ENCODE data around the gene CELSR2.

CELSR2 gene

DNA sequence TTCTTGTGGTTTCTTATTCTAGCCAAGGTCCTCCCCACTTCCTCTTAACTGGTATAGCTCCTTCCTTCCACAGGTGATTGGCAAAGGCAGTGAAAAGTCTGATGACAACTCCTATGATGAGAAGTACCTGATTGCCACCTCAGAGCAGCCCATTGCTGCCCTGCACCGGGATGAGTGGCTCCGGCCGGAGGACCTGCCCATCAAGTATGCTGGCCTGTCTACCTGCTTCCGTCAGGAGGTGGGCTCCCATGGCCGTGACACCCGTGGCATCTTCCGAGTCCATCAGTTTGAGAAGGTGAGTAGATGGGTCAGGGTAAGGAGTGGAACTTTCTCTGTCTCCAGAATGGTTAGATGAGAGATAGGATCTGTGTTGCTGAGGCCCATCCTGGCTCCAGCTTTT is 14.2 kb upstream of the CELSR2 start:
- DNase-seq = no peak

DNA sequence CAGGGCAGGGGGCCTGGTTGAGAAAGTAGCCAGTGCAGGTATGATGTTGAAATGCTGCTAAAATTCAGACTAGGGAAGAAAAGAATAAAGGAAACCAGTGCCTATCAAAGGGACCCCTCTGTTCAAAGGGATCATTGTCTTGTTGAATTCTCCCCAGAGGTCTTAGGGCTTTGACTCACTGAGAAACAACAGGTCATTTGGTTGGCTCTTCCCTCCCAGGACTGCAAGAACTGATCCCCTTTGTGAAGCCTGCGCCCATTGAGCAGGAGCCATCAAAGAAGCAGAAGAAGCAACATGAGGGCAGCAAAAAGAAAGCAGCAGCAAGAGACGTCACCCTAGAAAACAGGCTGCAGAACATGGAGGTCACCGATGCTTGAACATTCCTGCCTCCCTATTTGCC is 11.8 kb upstream of the CELSR2 start:
- no peak for DNase-seq

DNA sequence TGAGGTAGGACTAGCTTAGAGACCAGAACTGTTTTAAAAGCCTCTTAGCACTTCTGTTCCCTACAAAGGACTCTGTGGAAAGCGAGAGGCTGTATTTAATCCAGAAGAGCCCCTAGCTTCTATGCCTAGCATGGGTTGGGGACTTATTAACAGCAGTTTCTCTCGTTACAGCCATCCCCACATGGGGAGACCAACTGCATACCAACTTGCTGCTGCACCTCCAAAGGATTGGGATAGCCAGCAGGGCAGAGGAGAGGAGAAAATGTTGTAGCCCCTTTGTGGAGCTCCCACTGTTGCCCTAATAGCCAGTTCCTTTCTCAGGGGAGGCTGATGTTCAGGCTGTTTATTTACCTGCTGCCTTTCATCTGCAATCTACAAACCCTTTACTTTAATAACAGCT is 11.0 kb upstream of the CELSR2 start:
- no peak for DNase-seq

DNA sequence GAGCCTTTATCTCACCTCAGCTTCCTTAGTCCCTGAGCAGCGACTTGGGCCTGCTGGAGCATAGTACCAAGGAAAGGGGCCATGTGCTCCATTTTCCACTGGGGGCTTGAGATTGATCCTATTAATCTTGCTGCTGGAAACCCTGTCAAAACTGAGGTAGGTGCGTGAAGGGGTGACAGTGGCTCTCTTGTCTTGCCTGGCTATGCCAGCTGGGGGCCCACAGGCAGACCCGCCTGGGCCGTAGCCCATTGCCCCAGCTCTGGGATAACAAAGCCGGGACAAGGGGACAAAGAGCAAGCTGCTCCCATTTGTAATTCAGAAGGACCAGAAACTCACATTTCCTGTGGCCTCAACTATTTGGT is 10.3 kb upstream of the CELSR2 start:
- DNase-seq = no peak

DNA sequence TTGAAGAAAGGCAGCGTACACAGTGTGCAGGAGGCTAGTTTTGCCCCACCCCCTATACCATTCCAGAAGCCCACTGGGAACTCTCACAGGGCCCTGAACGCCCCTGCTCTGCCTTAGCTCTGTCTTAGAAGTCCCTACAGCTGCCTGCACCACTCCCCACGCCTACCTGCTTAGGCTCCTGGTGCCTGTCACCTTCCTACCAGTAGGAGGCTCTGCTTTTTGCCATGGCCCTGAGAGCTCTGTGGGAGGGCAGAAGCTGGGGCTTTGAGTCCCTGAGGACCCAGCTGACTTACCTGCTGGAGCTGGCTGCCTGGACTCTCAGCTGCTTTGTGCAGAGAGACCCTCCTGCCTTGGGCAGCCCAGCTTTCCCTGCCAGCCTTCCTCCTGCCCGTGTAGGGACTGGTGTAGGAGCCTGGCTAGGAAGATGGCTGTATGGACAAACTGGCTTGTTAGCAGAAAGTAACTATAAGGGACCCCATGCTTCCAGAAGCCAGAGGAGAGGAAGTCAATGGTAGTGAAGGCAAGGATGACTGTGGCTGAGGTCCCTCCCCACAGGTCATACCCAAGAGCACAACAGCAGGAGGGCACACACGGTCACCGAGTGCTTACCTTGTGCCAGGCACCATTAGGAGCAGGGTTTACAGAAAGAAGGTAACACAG is 9.8 kb upstream of the CELSR2 start:
- DNase-seq = no peak

DNA sequence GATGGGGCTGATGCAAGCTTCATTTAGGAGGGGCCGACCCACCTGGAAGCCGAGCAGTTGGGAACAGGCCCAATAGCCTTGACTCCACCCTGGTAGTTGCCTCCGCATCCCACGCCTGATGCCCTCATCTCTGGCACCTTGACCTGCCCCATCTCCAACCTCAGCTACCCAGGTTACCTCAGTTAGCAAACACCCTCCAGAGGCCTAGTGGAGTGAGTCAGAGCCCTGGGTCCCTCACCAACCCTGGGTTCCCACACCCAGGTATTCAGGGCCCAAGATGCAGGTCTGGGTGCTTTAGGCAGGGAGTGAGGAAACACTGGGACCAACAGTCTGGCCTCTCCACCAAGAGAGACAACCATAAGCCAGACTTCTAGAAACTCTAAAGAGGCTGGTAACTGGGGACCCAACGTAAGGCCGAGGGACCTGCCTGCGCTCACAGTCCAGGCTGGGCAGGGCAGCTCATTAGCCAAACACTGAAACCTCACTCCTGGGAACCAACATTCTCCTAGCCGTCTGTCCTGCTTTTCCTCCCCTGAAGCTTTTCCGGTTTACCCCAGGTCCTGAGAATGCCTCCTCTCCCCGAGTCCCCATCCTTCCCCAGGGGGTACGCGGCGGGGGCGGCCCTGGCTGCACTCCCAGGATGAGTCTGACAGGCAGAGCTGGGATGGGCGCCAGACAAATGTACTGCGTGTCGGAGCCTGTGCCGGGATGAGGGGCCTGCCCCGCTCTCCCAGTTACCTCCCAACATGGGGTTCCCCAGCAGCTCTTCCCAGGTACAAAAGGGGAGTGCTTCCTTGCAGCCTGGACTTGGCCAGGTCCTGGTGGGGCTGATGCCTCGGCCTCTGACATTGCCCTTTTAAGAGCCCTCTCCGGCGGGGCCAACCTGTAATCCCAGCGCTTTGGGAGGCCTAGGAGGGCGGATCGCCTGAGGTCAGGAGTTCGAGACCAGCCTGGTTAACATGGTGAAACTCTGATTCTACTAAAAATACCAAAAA is 8.9 kb upstream of the CELSR2 start:
- DNase-seq = peak; percentile 70

DNA sequence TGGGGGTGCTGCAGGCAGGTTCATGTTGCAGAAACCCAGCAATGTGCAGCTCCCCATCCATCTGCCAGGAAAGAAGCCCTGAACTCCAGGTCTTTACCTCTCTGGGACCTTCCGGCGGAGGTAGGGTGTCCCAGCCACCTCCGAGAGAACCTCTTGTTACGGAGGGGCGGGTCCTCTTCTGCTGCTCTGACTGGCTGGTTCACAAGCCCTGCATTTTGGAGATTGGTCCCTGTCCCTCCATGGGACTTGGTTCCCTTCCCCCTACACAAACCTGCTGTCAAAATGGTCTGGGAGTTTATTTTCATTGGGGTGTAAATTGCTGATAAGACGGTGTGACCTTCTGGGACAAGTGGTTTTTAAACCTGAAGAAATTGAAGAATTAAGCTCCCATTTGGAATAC is 8.0 kb upstream of the CELSR2 start:
- DNase-seq = no peak

DNA sequence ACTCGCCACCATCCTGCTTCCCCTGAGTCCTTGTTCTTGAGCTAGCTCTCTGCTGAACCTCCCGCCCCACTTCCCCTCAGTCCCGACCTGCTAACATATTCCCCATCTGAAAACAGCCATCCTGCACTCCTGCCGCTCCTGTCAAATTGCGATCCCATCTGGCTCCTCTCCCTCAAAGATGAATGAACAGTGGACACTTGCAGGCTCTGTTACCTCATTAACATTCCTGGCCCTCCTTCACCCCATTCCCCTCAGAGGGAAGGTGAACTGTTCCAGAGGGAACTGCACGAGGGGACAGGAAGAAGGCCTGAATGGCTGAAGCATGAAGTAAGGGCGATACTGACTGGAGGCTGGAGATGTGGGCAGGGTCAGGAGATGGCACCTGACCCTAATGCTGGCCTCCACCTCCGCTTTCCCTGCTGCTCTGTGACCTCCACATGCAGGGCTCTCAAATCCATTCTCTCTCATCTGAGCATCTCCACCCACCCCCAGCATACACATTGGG is 7.4 kb upstream of the CELSR2 start:
- no peak for DNase-seq

DNA sequence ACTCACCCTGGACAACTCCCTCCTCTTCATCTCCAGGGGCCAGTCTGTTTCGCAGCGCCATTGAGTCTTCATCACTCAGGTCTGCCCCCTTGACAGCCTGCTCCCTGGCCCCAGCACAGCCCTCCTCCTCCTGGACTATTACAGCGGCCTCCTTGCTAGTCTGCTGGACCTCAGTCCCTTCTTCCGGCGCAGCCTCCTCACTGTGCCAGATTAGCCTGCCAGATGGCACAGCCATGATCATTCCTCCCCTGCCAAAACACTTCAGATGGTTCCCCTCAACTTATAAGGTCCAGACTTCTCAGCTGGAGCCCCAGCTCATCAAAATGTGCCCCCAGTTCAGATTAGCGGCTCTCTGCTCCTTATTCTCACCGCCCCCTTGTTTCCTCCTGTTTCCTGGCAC is 7.0 kb upstream of the CELSR2 start:
- DNase-seq = peak; percentile 77

DNA sequence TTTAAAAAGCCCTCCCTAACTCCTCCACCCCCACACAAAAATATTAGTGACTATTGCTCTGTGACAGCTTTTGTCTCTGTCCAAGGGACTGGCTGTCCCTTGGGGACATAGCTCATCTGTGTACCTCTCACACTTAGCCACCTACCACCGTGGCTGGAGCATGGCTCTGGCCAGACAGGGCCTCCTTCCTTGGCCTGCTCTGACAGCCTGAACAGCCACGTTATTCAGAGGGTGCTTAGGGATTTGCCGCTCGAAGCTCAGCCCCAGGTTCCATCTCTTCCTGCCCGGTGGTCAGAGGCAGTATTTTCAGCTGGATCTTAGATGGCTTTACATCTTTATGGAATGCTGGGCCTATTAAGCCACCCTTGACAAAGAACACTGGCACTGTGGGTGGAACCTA is 6.1 kb upstream of the CELSR2 start:
- DNase-seq = no peak

DNA sequence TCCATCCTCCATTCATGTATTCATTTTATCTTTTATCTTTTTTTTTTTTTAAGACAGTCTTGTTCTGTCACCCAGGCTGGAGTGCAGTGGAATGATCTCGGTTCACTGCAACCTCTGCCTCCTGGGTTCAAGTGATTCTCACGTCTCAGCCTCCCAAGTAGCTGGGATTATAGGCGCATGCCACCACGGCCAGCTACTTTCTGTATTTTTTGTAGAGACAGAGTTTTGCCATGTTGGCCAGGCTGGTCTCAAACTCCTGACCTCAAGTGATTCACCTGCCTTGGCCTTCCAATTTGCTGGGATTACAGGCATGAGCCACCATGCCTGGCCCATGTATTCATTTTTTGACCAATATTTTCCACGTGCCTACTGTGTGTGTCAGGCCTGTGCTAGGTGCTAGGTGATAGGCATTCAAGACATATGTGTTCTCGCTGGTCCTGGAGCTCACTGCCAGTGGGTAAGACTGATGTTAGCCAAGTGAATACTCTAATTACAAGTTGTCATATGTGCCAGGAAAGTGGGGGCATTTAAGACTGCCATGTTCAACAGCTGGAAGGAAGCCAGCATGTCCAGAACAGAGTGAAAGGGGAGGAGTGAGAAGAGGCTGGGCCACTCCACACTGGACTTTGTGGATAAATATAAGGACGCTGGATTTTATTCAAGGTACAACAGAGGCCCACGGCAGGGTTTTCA is 5.3 kb upstream of the CELSR2 start:
- peak; percentile 71 for DNase-seq

DNA sequence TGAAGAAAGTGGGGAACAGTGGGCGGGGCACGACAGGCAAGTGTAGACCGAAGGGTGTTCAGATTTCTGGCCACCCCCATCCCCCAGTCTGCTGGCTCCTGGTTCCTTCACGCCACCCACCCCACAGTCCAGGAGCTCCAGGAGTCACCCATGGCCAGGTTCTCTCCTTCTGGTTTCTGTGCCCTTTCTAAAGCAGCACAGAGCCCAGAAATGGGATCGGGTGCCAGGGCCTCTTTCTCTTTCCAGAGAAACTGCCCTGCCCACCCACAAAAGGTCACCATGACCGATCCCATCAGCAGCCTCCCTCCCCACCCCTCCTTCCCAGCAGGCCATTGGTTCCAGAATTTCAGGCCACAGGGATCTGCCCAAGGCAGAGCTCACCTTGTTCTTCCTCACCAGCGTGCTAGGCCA is 3.2 kb upstream of the CELSR2 start:
- no peak for DNase-seq

DNA sequence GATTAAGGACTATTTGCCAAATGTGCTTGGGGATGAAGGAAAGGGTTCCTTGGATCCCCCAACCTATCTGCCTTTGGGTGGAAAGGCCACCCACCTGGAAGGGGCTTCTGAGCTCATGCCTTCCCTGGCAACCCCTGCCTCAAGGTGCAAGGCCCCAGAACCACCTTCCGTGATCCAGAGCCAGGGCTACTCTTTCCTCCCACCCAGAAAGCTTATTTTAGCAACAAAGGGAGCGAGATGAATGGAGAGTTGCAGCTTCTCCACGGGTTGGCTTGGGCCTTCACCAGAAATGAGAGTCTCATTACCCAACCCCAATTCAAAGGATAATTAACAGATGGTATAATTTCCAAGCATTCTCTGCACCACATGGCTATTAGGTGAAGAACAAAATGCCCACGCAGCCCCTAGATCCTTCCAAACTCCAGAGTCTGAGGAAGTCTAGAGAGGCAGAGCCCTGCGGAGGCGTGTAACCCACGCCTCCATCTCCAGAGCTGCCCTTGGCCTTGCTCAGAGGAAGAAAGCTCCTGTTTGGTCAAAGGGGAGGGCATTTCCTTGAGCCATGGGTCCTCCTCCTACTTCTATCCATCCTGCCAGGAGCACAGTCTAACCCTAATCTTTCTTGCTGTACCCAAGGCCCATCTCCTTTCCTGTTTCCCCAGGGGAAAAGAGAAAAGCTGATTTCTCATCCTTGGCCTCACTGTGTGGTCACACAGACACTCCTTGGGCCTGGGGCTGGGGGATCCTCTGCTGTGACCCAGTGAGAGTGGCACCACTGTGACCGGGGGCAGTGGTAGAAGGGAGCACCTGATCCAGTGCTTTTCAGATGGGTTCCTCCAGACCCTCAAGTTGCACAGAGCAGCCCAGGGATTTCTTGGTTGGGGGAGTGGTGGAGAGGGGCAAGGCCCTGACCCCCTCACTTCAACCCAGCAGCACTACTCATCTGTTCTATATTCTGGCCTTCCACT is 1.7 kb upstream of the CELSR2 start:
- DNase-seq = no peak

DNA sequence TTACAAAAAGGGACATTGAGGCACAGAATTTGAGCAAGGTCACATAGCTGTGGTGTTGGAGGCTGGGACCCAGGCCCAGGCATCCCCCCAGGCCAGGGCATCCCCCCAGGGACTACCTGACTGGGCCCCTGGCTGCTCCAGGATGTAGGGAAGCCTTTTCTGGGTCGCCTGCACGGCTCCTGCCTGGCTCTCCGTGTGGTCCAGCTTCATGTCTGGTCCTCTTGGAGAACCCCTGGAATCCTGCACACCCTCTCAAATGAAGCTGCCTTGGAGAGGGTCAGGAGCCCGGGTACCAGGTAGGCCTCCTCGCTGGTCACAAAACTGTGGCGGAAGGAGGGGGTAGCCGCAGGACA is 919 bp upstream of the CELSR2 start:
- no peak for DNase-seq

DNA sequence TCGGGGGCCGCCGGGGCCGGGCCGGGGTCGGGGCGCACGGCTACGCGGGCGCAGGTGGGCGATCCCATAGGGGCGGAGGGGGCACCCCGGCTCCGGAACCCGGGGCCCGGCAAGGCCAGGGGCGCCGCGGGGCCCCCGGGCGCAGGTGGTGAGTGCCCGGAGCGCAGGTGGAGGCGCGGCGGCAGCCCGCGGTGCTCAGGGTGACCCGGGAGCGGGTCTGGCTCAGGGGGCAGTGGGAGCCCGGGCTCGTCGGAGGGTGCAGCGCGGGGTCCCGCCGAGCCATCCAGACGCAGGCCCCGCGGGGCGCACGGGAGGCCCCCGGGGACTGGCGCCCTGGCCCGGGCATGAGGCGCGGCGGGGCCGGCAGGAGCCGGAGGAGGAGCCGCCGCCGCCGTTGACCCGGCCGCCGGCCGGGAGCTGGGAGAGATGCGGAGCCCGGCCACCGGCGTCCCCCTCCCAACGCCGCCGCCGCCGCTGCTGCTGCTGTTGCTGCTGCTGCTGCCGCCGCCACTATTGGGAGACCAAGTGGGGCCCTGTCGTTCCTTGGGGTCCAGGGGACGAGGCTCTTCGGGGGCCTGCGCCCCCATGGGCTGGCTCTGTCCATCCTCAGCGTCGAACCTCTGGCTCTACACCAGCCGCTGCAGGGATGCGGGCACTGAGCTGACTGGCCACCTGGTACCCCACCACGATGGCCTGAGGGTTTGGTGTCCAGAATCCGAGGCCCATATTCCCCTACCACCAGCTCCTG is 489 bp downstream of the CELSR2 start:
- no peak for DNase-seq

DNA sequence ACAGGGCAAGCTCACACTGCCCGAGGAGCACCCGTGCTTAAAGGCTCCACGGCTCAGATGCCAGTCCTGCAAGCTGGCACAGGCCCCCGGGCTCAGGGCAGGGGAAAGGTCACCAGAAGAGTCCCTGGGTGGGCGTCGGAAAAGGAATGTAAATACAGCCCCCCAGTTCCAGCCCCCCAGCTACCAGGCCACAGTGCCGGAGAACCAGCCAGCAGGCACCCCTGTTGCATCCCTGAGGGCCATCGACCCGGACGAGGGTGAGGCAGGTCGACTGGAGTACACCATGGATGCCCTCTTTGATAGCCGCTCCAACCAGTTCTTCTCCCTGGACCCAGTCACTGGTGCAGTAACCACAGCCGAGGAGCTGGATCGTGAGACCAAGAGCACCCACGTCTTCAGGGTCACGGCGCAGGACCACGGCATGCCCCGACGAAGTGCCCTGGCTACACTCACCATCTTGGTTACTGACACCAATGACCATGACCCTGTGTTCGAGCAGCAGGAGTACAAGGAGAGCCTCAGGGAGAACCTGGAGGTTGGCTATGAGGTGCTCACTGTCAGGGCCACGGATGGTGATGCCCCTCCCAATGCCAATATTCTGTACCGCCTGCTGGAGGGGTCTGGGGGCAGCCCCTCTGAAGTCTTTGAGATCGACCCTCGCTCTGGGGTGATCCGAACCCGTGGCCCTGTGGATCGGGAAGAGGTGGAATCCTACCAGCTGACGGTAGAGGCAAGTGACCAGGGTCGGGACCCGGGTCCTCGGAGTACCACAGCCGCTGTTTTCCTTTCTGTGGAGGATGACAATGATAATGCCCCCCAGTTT is 1.3 kb downstream of the CELSR2 start:
- no peak for DNase-seq

DNA sequence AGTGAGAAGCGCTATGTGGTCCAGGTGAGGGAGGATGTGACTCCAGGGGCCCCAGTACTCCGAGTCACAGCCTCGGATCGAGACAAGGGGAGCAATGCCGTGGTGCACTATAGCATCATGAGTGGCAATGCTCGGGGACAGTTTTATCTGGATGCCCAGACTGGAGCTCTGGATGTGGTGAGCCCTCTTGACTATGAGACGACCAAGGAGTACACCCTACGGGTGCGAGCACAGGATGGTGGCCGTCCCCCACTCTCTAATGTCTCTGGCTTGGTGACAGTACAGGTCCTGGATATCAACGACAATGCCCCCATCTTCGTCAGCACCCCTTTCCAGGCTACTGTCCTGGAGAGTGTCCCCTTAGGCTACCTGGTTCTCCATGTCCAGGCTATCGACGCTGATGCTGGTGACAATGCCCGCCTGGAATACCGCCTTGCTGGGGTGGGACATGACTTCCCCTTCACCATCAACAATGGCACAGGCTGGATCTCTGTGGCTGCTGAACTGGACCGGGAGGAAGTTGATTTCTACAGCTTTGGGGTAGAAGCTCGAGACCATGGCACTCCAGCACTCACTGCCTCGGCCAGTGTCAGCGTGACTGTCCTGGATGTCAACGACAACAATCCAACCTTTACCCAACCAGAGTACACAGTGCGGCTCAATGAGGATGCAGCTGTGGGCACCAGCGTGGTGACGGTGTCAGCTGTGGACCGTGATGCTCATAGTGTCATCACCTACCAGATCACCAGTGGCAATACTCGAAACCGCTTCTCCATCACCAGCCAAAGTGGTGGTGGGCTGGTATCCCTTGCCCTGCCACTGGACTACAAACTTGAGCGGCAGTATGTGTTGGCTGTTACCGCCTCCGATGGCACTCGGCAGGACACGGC is 2.2 kb downstream of the CELSR2 start:
- no peak for DNase-seq

DNA sequence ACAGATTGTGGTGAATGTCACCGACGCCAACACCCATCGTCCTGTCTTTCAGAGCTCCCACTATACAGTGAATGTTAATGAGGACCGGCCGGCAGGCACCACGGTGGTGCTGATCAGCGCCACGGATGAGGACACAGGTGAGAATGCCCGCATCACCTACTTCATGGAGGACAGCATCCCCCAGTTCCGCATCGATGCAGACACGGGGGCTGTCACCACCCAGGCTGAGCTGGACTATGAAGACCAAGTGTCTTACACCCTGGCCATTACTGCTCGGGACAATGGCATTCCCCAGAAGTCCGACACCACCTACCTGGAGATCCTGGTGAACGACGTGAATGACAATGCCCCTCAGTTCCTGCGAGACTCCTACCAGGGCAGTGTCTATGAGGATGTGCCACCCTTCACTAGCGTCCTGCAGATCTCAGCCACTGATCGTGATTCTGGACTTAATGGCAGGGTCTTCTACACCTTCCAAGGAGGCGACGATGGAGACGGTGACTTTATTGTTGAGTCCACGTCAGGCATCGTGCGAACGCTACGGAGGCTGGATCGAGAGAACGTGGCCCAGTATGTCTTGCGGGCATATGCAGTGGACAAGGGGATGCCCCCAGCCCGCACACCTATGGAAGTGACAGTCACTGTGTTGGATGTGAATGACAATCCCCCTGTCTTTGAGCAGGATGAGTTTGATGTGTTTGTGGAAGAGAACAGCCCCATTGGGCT is 3.0 kb downstream of the CELSR2 start:
- DNase-seq = no peak

Measured in NCI-H446 treated with DMSO at 0.1 percent for 48 hours (cell line).